Left cardiac atrium (tissue), 4 donors: Measurements from ENCODE around the gene APEX2. TPM values are rescaled to one million over a fixed set of nuclear protein-coding genes. Genes with fewer than 3 reads are reported as not detected.
"Not testable (repeated sequence)": the region's sequence is repeated elsewhere in the genome, so short reads cannot be mapped to it uniquely, and the experiment has no call there.

Experiments used
- ATAC-seq, 2 donors: fragments of 200-7000 bp; cut with Tn5 transposase; one replicate each; pipeline ENCODE4 v1.9.1; 2020; ENCODE audit warnings: mild to moderate bottlenecking in 2 of 2, moderate library complexity in 2 of 2
- DNase-seq: peaks from one replicate; pipeline ENCODE4 v3.0.0-alpha.2; 2020
- intact Hi-C, 2 donors: fragments of 100-400 bp; cut with DNase I; formaldehyde crosslinking; loops; one replicate each; pipeline versions ENCODE4 v1.14.1 to v1.15.1; 2022 to 2023
- total RNA-seq, 2 donors: library from RNA; stranded (reverse); fragmentation: NEBNext Ultra II Directional; extraction: Animal tissue kit (Norgen Biotek cat#: 25700); gene quantifications; one replicate each; pipeline ENCODE4 v1.2.1, GENCODE V29; 2021
- donor health status: DM: no; HTN: yes; CAD: no.
- donor health status: DM: no; HTN: yes; CAD: no; lungs with severe emphysema.
- donor health status: DM: yes; HTN: yes; CAD: no.
- donor health status: Dilated cardiomyopathy.

Gene APEX2
- total RNA-seq, 2 donors from 2014 or later = 8.9 to 9.1 TPM

GRCh38 chrX:55007656-55008055 lies 7.5 kb downstream of the APEX2 start:
- peak; percentile 51 for DNase-seq
- peak; percentile 71 to 91 for ATAC-seq
- intact Hi-C loops = no loop called here

- DNase-seq (no peak), ATAC-seq (peak; percentile 76)
- intact Hi-C loops = no loop called here
Observed at GRCh38 chrX:55008571-55009358, 8.6 kb downstream of the APEX2 start.

GRCh38 chrX:55011294-55011693 lies 11.1 kb downstream of the APEX2 start:
- intact Hi-C loops = no loop called here
- ATAC-seq (no peak), DNase-seq (no peak)

- intact Hi-C loops = no loop called here
- DNase-seq (no peak), ATAC-seq (no peak)
Observed at GRCh38 chrX:55014897-55015299, 14.7 kb downstream of the APEX2 start.

- intact Hi-C loops = no loop called here
- ATAC-seq = no peak
Observed at GRCh38 chrX:55026143-55026542, 26.0 kb downstream of the APEX2 start.

GRCh38 chrX:55026840-55027239 lies 26.7 kb downstream of the APEX2 start:
- ATAC-seq = no peak
- intact Hi-C loops = no loop called here
- DNase-seq = no peak

More at GRCh38 chrX:55026143-55026542, 26.0 kb downstream of the APEX2 start:
- no peak for DNase-seq

- ATAC-seq = no peak
- intact Hi-C loops = no loop called here
- no peak for DNase-seq
Observed at GRCh38 chrX:55028040-55028439, 27.9 kb downstream of the APEX2 start.

- ATAC-seq (no peak), DNase-seq (no peak)
- intact Hi-C loops = no loop called here
Observed at GRCh38 chrX:55028611-55029010, 28.4 kb downstream of the APEX2 start.

- intact Hi-C loops = no loop called here
- DNase-seq (no peak), ATAC-seq (no peak)
Observed at GRCh38 chrX:55029291-55029690, 29.1 kb downstream of the APEX2 start.

- DNase-seq (no peak), ATAC-seq (no peak)
- intact Hi-C loops = no loop called here
Observed at GRCh38 chrX:55030271-55031205, 30.4 kb downstream of the APEX2 start, which contains the start of gene ALAS2. Gene ALAS2 (minus strand): TSS chrX:55030977. CDS start chrX:55026000, 4,977 bp downstream.

- no peak for DNase-seq
- ATAC-seq = no peak
- intact Hi-C loops = no loop called here
Observed at GRCh38 chrX:55033429-55033828, 33.3 kb downstream of the APEX2 start.

GRCh38 chrX:55039471-55039870 lies 39.3 kb downstream of the APEX2 start:
- ATAC-seq (no peak), DNase-seq (no peak)
- intact Hi-C loops = no loop called here

- DNase-seq (no peak), ATAC-seq (no peak)
- intact Hi-C loops = no loop called here
Observed at GRCh38 chrX:55041514-55041913, 41.4 kb downstream of the APEX2 start.

- ATAC-seq = not testable (repeated sequence)
- intact Hi-C loops = loop anchor here in 1 of 2 donors (10.0 kb wide), 1 partner anchor 156 kb away; no protein-coding TSS in a partner anchor
Observed at GRCh38 chrX:55050599-55050998, 50.4 kb downstream of the APEX2 start.

GRCh38 chrX:55056820-55057674 lies 56.9 kb downstream of the APEX2 start:
- no peak for DNase-seq
- peak; percentile 30 to 57 for ATAC-seq
- intact Hi-C loops = loop anchor here (5.0 to 10.0 kb wide), 2 partner anchors 162 to 1740 kb away; no protein-coding TSS in a partner anchor

More at GRCh38 chrX:55050599-55050998, 50.4 kb downstream of the APEX2 start:
- DNase-seq = not testable (repeated sequence)

- DNase-seq (no peak), ATAC-seq (peak; percentile 79 to 82)
- intact Hi-C loops = loop anchor here (5.0 to 10.0 kb wide), 2 partner anchors 163 to 1740 kb away; no protein-coding TSS in a partner anchor
Observed at GRCh38 chrX:55057675-55058249, 57.6 kb downstream of the APEX2 start.
